ENCODE data around the gene MANSC1.
"Not testable (repeated sequence)": the region's sequence is repeated elsewhere in the genome, so short reads cannot be mapped to it uniquely, and the experiment has no call there.

The MANSC1 gene

GRCh38 chr12:12319451-12320183 is 30.4 kb downstream of the MANSC1 start:
- no peaks in the 10 kb centered on the region for H3K36me3 ChIP-seq (ENCODE audit: insufficient read depth, low read length)
- H3K9me3 ChIP-seq (ENCODE audit: control insufficient read depth, insufficient read depth, low read length): peaks cover 3% of the 10 kb centered on the region; the same call in 1 of the 2 replicates
- no peak overlapping the region; the same call in 1 of the 2 replicates for H3K9ac ChIP-seq (ENCODE audit: low read depth, low read length)
- peaks cover 10% of the 10 kb centered on the region for H3K4me1 ChIP-seq (ENCODE audit: insufficient read depth, low read length)

GRCh38 chr12:12315838-12316237 is 34.2 kb downstream of the MANSC1 start:
- no peaks in the 10 kb centered on the region for H3K9me3 ChIP-seq (ENCODE audit: control insufficient read depth, insufficient read depth, low read length)
- no peaks in the 10 kb centered on the region for H3K36me3 ChIP-seq (ENCODE audit: insufficient read depth, low read length)
- H3K9ac ChIP-seq (ENCODE audit: low read depth, low read length): no peak overlapping the region
- H3K4me1 ChIP-seq (ENCODE audit: insufficient read depth, low read length): peaks cover 10% of the 10 kb centered on the region

GRCh38 chr12:12310695-12311094 is 39.3 kb downstream of the MANSC1 start:
- H3K36me3 ChIP-seq (ENCODE audit: insufficient read depth, low read length); H3K4me1 ChIP-seq (ENCODE audit: insufficient read depth, low read length); H3K9ac ChIP-seq (ENCODE audit: low read depth, low read length); H3K9me3 ChIP-seq (ENCODE audit: control insufficient read depth, insufficient read depth, low read length): not testable (repeated sequence)

GRCh38 chr12:12305568-12306300 is 44.3 kb downstream of the MANSC1 start:
- Histone ChIP-seq H3K9me3 (ENCODE audit: control insufficient read depth, insufficient read depth, low read length) (no peaks in the 10 kb centered on the region), H3K36me3 (ENCODE audit: insufficient read depth, low read length) (no peaks in the 10 kb centered on the region), H3K4me1 (ENCODE audit: insufficient read depth, low read length) (no peaks in the 10 kb centered on the region), H3K9ac (ENCODE audit: low read depth, low read length) (no peak overlapping the region)

- Histone ChIP-seq H3K9ac (ENCODE audit: low read depth, low read length) (no peak overlapping the region), H3K36me3 (ENCODE audit: insufficient read depth, low read length) (no peaks in the 10 kb centered on the region), H3K9me3 (ENCODE audit: control insufficient read depth, insufficient read depth, low read length) (no peaks in the 10 kb centered on the region), H3K4me1 (ENCODE audit: insufficient read depth, low read length) (no peaks in the 10 kb centered on the region)
Measured at GRCh38 chr12:12302976-12303375, 47.1 kb downstream of the MANSC1 start.

GRCh38 chr12:12301122-12301521 is 48.9 kb downstream of the MANSC1 start:
- Histone ChIP-seq H3K9me3 (ENCODE audit: control insufficient read depth, insufficient read depth, low read length) (no peaks in the 10 kb centered on the region), H3K36me3 (ENCODE audit: insufficient read depth, low read length) (no peaks in the 10 kb centered on the region), H3K9ac (ENCODE audit: low read depth, low read length) (no peak overlapping the region), H3K4me1 (ENCODE audit: insufficient read depth, low read length) (no peaks in the 10 kb centered on the region)

- Histone ChIP-seq H3K9ac (ENCODE audit: low read depth, low read length) (no peak overlapping the region), H3K4me1 (ENCODE audit: insufficient read depth, low read length) (peaks cover 9% of the 10 kb centered on the region; the same call in 1 of the 2 replicates), H3K36me3 (ENCODE audit: insufficient read depth, low read length) (no peaks in the 10 kb centered on the region), H3K9me3 (ENCODE audit: control insufficient read depth, insufficient read depth, low read length) (no peaks in the 10 kb centered on the region)
Measured at GRCh38 chr12:12297201-12297830, 52.7 kb downstream of the MANSC1 start.

- no peaks in the 10 kb centered on the region for H3K36me3 ChIP-seq (ENCODE audit: insufficient read depth, low read length)
- peaks cover 9% of the 10 kb centered on the region; the same call in 1 of the 2 replicates for H3K4me1 ChIP-seq (ENCODE audit: insufficient read depth, low read length)
- H3K9me3 ChIP-seq (ENCODE audit: control insufficient read depth, insufficient read depth, low read length): no peaks in the 10 kb centered on the region
- H3K9ac ChIP-seq (ENCODE audit: low read depth, low read length): no peak overlapping the region
Measured at GRCh38 chr12:12294215-12295005, 55.6 kb downstream of the MANSC1 start.

- Histone ChIP-seq H3K9me3 (ENCODE audit: control insufficient read depth, insufficient read depth, low read length) (no peaks in the 10 kb centered on the region), H3K4me1 (ENCODE audit: insufficient read depth, low read length) (peaks cover 9% of the 10 kb centered on the region; the same call in 1 of the 2 replicates), H3K9ac (ENCODE audit: low read depth, low read length) (no peak overlapping the region), H3K36me3 (ENCODE audit: insufficient read depth, low read length) (no peaks in the 10 kb centered on the region)
Measured at GRCh38 chr12:12290206-12290605, 59.8 kb downstream of the MANSC1 start.

GRCh38 chr12:12286441-12286840 is 63.6 kb downstream of the MANSC1 start:
- no peaks in the 10 kb centered on the region for H3K36me3 ChIP-seq (ENCODE audit: insufficient read depth, low read length)
- no peaks in the 10 kb centered on the region for H3K9me3 ChIP-seq (ENCODE audit: control insufficient read depth, insufficient read depth, low read length)
- peaks cover 18% of the 10 kb centered on the region for H3K4me1 ChIP-seq (ENCODE audit: insufficient read depth, low read length)

GRCh38 chr12:12282761-12283425 is 67.1 kb downstream of the MANSC1 start:
- Histone ChIP-seq H3K9ac (ENCODE audit: low read depth, low read length) (no peak overlapping the region), H3K9me3 (ENCODE audit: control insufficient read depth, insufficient read depth, low read length) (no peaks in the 10 kb centered on the region), H3K4me1 (ENCODE audit: insufficient read depth, low read length) (peaks cover 24% of the 10 kb centered on the region), H3K36me3 (ENCODE audit: insufficient read depth, low read length) (no peaks in the 10 kb centered on the region)

More at GRCh38 chr12:12286441-12286840, 63.6 kb downstream of the MANSC1 start:
- H3K9ac ChIP-seq (ENCODE audit: low read depth, low read length): no peak overlapping the region

- H3K9me3 ChIP-seq (ENCODE audit: control insufficient read depth, insufficient read depth, low read length): peaks cover 2% of the 10 kb centered on the region; the same call in 1 of the 2 replicates
- no peak overlapping the region for H3K9ac ChIP-seq (ENCODE audit: low read depth, low read length)
Measured at GRCh38 chr12:12282202-12282601, 67.8 kb downstream of the MANSC1 start.

GRCh38 chr12:12281134-12281533 is 68.9 kb downstream of the MANSC1 start:
- H3K4me1 ChIP-seq (ENCODE audit: insufficient read depth, low read length): peaks cover 24% of the 10 kb centered on the region
- peaks cover 2% of the 10 kb centered on the region; the same call in 1 of the 2 replicates for H3K9me3 ChIP-seq (ENCODE audit: control insufficient read depth, insufficient read depth, low read length)
- H3K36me3 ChIP-seq (ENCODE audit: insufficient read depth, low read length): no peaks in the 10 kb centered on the region
- no peak overlapping the region for H3K9ac ChIP-seq (ENCODE audit: low read depth, low read length)

More at GRCh38 chr12:12282202-12282601, 67.8 kb downstream of the MANSC1 start:
- Histone ChIP-seq H3K4me1 (ENCODE audit: insufficient read depth, low read length) (peaks cover 24% of the 10 kb centered on the region), H3K36me3 (ENCODE audit: insufficient read depth, low read length) (no peaks in the 10 kb centered on the region)
